GM19238 (cell line): ENCODE data around the gene RSU1.

Experiments used
- DNase-seq: peaks from one replicate; pipeline ENCODE4 v3.0.0; 2011; ENCODE audit warnings: low spot score; ENCODE audit not compliant: insufficient read length

The RSU1 gene

DNA sequence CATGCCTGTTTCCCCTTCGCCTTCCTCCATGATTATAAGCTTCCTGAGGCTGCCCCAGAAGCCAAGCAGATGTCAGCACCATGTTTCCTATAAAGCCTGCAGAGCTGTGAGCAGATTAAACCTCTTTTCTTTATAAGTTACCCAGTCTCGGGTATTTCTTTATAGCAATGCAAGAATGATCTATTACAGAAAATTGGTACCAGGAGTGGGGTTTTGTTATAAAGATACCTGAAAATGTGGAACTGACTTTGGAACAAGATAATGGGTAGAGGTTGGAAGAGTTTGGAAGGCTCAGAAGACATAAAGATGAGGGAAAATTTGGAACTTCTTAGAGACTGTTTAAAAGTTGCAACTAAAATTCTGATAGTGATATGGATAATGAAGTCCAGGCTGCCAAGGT is 4.8 kb upstream of the RSU1 start:
- no peak for DNase-seq

DNA sequence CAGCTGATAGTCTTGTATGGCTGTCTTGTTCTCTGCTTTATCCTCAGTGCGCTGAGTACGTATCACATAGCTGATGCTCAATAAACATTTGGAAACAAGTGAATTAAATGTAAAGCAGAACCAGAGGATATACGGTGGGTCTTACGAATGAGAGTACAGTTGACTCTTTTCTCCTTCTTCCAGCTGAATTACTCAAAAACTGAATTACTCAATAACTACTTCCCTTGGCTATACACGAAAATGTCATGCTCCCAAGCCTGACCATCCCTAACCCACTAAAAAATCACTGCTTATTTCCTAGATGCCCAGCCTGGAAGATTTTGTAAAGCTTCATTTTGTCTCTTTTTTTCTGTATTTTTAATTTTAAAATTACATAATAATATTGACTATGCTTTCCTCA is 3.2 kb upstream of the RSU1 start:
- DNase-seq, result no peak

DNA sequence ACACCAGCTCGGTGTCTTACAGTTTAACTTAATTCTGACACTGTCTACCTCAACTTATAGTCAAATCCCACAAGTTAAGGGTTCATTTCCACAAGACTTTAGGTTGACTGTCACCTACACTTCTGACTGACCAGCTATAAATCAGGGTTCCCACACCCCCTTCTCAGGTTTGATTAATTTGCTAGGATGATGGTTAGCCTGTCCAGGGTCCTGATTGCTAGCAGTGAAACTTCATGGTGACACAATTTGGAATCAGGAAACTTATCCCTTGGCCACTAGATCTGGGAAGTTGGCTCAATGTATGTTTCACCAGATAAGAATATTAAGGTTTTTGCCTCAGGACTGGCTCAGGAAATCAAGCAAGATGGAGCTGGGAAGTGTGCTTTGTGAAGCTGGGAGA is 2.8 kb upstream of the RSU1 start:
- DNase-seq, result no peak

GRCh38 chr10:16819436-16819835 is 2.2 kb upstream of the RSU1 start:
- DNase-seq, result no peak

DNA sequence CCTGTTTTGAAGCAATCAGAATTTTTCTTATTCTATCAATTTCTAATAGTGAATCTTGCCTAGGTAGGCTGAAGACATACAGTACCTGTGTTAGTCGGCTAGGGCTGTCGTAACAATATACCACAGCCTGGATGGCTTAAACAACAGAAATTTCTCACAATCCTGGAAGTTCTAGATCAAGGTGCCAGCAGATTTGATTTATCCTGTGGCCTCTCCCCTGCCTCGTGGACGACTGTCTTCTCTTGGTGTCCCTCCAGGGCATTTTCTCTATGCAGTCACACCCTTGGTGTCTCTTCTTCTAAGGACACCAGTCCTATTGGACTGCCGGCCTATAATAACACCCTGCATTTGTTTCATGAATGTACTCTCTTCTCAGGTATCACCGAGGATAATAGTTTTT is 1.8 kb upstream of the RSU1 start:
- no peak for DNase-seq

DNA sequence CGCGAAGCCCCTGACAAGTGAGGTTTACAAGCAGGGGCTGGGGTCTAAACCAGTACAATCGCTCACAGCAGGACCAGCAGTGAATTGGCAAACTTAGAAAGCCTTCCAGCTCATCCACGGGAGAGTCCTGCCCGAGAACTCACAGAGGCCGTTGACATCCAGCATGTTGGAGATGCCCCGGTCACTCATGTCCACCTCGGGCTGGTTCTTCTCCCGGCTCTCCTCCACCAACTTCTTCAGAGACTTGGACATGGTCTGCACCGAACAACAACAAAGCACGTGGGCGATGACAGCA is 447 bp downstream of the RSU1 start:
- DNase-seq, result no peak

- DNase-seq, result no peak
Measured at GRCh38 chr10:16816171-16816570, 1.1 kb downstream of the RSU1 start.

DNA sequence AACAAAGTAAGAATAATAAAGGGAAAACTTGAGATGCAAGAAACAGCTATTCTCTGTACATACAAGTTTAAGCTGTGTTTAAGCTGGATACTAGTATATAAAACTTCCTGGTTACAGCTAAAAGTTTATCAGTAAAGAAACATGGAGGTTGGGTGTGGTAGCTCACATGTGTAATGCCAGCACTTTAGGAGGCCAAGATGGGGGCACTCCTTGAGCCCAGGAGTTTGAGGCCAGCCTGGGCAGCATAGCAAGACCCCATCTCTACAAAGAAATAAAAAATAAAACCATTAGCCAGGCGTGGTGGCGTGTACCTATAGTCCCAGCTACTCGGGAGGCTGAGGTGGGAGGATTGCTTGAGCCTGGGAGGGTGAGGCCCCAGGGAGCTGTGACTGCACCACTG is 3.2 kb downstream of the RSU1 start:
- DNase-seq, result no peak

GRCh38 chr10:16812676-16813075 is 4.5 kb downstream of the RSU1 start:
- DNase-seq, result no peak

GRCh38 chr10:16811765-16812164 is 5.5 kb downstream of the RSU1 start:
- no peak for DNase-seq

DNA sequence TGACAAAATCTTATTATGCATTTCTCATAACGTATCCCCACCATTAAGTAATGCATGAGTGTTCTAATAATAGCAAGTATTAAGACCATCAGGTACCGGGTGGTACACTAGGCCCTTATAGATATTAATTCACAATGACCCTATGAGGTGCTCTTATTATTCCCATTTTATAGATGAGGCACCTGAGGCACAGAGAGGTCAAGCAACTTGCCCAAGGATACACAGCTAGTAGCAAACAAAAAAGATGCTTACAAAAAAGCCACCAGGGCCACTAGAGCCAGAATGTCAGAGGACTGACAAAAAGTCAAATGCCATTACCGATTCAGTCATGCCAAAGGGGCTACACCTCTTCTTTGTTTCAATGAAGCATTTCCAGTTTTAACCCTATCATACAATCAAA is 5.9 kb downstream of the RSU1 start:
- DNase-seq, result no peak

DNA sequence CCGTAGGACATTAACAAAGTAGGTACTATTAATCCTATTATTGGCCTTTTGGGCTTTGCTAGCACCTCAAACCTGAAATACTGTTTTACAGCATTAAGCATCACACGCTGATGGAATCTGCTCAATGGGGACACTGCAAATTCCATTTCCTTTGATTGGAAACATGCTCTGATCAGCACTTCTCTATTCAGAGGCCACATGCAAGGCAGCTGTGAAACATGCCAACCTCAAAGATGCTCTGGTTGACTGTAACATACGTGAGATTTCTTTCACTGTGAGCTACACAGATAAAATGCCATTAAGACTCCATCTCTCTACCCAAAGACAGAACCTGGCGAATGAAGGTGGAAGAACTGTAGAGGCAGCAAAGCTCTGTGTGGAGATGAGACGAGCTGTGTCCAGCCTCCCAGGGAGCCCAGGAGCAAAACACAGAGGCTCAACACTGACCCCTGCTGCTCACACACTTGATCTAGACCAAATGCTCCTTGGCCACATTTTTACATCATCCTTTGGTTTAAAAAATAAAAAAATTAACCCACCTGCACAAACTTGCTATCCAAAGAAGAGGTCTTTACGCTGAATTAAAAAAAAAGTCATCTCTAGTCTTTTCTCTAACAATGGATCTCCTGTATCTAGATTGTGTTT is 8.0 kb downstream of the RSU1 start:
- peak; percentile 16 for DNase-seq

GRCh38 chr10:16804123-16804522 is 13.1 kb downstream of the RSU1 start:
- no peak for DNase-seq

GRCh38 chr10:16803464-16803863 is 13.8 kb downstream of the RSU1 start:
- DNase-seq, result no peak

DNA sequence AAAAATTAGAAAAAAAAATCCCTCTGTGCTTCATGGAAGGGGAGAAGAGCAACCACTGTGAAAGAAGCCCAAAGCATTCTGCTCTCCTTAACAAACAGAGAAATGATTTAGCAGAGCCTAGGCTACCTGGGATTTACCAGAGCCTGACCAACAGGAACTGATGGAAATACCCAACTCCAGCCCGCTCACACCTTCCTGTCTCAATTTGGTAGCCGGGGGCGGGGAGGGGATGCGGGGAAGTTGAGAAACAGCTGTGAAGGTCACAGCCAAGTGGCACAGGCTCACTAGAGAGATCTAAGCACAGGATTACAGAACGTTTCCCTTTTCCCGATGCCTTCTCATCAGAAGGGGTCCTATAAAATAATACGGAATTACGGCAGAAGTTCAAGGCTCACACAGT is 17.6 kb downstream of the RSU1 start:
- DNase-seq, result peak; percentile 19

DNA sequence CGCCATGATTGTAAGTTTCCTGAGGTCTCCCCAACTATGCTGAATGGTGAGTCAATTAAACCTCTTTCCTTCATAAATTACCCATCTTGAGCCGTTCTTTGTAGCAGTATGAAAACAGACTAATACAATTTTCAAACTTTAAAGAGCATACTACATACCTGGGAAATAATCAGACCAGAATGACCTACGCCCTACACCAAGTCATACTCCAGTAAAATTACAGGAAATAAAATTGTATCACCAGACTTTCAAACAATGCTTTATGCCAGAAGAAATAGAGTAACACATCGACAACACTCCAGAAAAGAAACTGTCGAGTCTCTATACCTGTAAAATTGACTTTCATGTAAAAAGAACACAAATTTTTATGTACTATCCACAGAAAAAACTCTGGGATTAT is 18.7 kb downstream of the RSU1 start:
- no peak for DNase-seq

GRCh38 chr10:16795410-16796073 is 21.7 kb downstream of the RSU1 start:
- no peak for DNase-seq

DNA sequence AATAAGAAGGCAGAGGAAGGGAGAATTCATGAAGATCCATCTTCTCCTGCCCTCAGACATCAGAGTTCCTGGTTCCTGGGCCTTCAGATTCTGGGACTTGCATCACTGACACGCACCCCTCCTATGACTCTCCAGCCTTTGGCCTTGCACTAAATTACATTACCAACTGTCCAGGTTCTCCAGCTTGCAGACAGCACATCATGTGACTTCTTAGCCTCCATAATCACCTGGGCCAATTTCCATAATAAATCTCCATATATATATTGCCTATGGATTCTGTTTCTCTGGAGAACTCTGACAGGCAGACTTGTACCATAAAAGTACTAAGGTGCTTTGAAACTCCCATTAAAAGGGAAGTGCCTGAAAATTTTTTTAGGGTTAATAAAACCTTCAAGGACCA is 23.2 kb downstream of the RSU1 start:
- DNase-seq, result no peak

DNA sequence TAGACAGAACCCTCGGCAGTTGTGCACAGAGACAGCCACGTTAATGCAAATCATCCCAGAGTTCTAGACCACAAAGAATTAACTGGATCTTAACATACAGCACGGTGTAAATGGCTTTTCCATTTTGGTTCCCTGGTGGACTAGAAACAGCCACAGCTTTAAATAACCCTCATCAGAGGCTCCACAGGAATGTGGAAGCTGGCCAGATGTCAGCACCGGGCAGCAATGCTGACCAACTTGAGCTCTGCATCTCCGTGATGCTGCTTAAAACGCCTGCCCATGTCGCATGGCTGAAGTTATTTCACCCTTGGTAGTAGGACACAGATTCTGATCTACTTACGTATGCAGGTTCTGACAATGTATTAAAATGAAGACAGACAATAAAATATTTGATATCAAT is 24.5 kb downstream of the RSU1 start:
- no peak for DNase-seq

GRCh38 chr10:16789765-16790164 is 27.5 kb downstream of the RSU1 start:
- DNase-seq, result no peak

DNA sequence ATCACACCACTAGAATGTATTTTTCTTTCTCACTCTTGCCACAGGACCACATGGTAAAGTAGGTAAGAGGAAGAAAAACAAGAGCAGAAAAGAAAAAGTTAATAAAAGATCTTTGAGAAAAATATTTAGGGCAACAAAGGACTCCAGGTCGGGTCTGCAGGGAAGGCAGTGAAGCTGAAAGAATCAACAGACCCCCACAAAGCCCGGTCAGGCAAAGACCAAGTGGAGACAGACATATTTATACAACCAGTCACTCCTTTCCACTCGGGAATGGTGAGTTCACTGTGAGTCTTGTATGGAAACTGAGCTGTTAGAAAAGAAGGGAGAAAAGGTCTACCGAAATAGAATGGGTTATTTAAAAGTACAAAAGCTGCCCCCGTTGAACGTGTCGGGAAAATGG is 28.0 kb downstream of the RSU1 start:
- DNase-seq, result no peak

DNA sequence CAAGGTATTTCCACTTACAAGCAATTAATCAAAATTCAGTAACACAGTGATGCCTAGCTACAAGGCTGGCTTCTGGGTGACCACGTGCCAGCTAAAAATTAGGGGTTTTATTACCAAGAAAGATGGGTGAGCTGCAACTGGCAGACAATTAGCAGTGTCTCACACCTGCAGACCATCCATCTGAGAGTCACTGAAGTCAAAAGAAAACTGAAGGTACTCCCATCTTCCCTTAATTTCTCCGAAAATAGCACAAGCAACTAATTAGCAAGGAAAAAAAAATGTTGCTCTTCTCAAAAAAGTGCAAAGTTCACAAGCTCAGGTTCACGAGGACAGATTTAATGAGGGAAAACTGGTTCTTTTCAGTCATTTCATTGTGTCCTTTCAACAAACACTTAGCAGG is 28.4 kb downstream of the RSU1 start:
- no peak for DNase-seq

GRCh38 chr10:16788125-16788524 is 29.1 kb downstream of the RSU1 start:
- DNase-seq, result no peak

- no peak for DNase-seq
Measured at GRCh38 chr10:16787361-16787791, 29.8 kb downstream of the RSU1 start.
